Vagina (tissue), 2 donors: ENCODE measurements around the gene COL27A1. TPM values are rescaled to one million over a fixed set of nuclear protein-coding genes. Genes with fewer than 3 reads are reported as not detected.
A peak's percentile ranks its signal among the peaks of the same experiment; 100 is the strongest.

ENCODE experiments used
- DNase-seq, 2 donors: peaks; one replicate each; pipeline ENCODE4 v3.0.0-alpha.2; 2017; ENCODE audit errors: extremely low spot score in 2 of 2
- H3K27ac ChIP-seq: fragments of 200-600 bp; sonication (generic); one replicate; pipeline ENCODE4 v1.5.1; 2019
- H3K27me3 ChIP-seq: fragments of 200-600 bp; sonication (generic); one replicate; pipeline ENCODE4 v1.5.1; 2019
- H3K36me3 ChIP-seq, 2 donors: fragments of 200-600 bp; sonication (generic); one replicate each; pipeline ENCODE4 v1.5.1; 2017 to 2019
- H3K4me1 ChIP-seq: fragments of 200-600 bp; sonication (generic); one replicate; pipeline ENCODE4 v1.5.1; 2019
- H3K4me3 ChIP-seq, 2 donors: fragments of 200-600 bp; sonication (generic); 1 replicate in 1 of 2; 2 replicates in 1 of 2; pipeline ENCODE4 v1.5.1; 2016 to 2019
- H3K9me3 ChIP-seq: fragments of 200-600 bp; sonication (generic); one replicate; pipeline ENCODE4 v1.5.1; 2019
- POLR2A ChIP-seq, 2 donors: fragments of 450-650 bp; IDR thresholded peaks; one replicate each; pipeline ENCODE4 v1.6.1; 2017; ENCODE audit warnings: antibody characterized with exemption in 2 of 2, mild to moderate bottlenecking in 2 of 2, moderate library complexity in 2 of 2
- POLR2AphosphoS5 ChIP-seq, 2 donors: sonication (generic); formaldehyde crosslinking; IDR thresholded peaks; one replicate each; pipeline ENCODE4 v1.9.0; 2017; ENCODE audit warnings: antibody characterized with exemption in 2 of 2, mild to moderate bottlenecking in 2 of 2, low read depth in 1 of 2; ENCODE audit not compliant: insufficient read depth in 1 of 2
- intact Hi-C: fragments of 100-400 bp; cut with DNase I; formaldehyde crosslinking; loops from one replicate; pipeline ENCODE4 v1.15.1; 2023
- total RNA-seq: library from RNA; depleted of rRNA; stranded (reverse); fragments of >200 nt; gene quantifications from one replicate; pipeline ENCODE4 v1.2.3, GENCODE V29; 2016
- TF ChIP-seq, protein P1 (sequence below), 3 experiments: fragments of 450-650 bp in 2 of 3; fragments of 200-600 bp in 1 of 3; sonication (generic) in 1 of 3; IDR thresholded peaks; one replicate each; pipeline ENCODE4 v1.5.1; 2017 to 2019; ENCODE audit warnings: antibody characterized with exemption in 3 of 3, mild to moderate bottlenecking in 2 of 3, moderate library complexity in 2 of 3

COL27A1 gene
- total RNA-seq, 1 donor from 2014 or later: 17.2 TPM

DNA sequence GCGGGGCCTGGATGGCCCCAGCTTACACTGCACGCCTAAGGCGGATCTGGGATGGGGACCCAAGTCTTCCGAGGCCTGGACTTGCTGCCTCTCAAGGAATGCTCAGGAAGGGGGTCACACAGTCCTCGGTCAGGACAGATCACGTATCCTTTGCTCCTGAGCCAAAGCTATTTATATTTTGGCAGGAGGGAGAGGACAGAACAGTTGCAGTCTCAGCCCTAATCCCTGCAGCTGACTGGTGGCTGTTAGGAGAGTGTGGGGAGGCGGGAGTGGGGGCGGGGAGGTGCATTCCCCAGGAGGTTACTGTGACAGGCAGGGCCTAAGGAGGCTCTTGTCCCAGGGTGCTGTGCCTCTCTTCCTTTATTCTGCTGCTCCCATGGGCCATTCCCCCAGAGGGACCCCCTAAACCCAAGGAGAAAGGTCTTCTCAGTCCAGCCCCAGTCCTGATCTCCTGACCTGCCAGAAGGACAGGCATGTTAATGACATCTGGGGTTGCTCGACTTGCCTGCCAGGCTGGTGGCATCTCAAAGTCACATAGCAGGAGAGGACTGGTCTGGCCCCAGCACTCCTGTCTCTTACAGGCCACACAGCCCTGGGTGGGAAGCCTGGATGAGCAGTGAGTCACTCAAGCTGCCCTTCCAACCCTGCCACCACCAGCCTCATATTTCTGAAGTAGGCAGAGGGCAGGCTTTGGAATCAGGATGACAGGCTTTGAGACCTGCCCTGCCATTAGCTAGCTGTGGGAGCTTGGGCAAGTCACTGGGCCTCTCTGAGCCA lies 51.9 kb downstream of the COL27A1 start:
- no peaks in the 10 kb centered on the region for H3K36me3 ChIP-seq
- H3K4me3 ChIP-seq: no peak overlapping the region
- TF ChIP-seq, protein P1, sequence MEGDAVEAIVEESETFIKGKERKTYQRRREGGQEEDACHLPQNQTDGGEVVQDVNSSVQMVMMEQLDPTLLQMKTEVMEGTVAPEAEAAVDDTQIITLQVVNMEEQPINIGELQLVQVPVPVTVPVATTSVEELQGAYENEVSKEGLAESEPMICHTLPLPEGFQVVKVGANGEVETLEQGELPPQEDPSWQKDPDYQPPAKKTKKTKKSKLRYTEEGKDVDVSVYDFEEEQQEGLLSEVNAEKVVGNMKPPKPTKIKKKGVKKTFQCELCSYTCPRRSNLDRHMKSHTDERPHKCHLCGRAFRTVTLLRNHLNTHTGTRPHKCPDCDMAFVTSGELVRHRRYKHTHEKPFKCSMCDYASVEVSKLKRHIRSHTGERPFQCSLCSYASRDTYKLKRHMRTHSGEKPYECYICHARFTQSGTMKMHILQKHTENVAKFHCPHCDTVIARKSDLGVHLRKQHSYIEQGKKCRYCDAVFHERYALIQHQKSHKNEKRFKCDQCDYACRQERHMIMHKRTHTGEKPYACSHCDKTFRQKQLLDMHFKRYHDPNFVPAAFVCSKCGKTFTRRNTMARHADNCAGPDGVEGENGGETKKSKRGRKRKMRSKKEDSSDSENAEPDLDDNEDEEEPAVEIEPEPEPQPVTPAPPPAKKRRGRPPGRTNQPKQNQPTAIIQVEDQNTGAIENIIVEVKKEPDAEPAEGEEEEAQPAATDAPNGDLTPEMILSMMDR (IDR thresholded peaks at IDR 0.05): no peak
- TF ChIP-seq POLR2AphosphoS5 (IDR thresholded peaks at IDR 0.05; ENCODE audit: insufficient read depth in 1 of 2, low read depth in 1 of 2): peak in 1 of 2 donors; percentile 36
- H3K27ac ChIP-seq: peak overlapping the region; percentile 85
- peaks cover 46% of the 10 kb centered on the region for H3K4me1 ChIP-seq
- H3K27me3 ChIP-seq: no peaks in the 10 kb centered on the region
- intact Hi-C loops: no loop called here
- no peak for DNase-seq
- no peaks in the 10 kb centered on the region for H3K9me3 ChIP-seq

DNA sequence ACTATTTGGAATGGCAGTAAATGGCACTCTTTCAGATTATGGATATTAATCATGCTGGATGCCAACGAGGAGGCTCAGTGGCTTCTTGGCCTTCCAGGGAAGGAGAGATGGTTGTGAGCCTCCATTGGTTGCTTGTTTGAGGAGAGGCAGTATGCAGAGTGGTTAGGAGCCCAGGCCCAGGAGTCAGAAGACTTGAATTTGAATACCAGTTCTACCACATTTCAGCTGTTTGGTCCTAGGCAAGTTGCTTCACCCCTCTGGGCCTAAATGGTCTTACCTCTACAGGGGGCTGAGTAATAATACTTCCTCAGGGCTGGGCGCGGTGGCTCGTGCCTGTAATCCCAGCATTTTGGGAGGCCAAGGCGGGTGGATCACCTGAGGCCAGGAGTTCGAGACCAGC lies 52.5 kb downstream of the COL27A1 start:
- Histone ChIP-seq H3K27ac (peak overlapping the region; percentile 85), H3K36me3 (no peaks in the 10 kb centered on the region), H3K27me3 (no peaks in the 10 kb centered on the region), H3K4me1 (peaks cover 46% of the 10 kb centered on the region), H3K4me3 (no peak overlapping the region), H3K9me3 (no peaks in the 10 kb centered on the region)
- intact Hi-C loops: no loop called here
- TF ChIP-seq POLR2A (IDR thresholded peaks at IDR 0.05): no peak
- TF ChIP-seq, protein P1 (IDR thresholded peaks at IDR 0.05): no peak
- TF ChIP-seq POLR2AphosphoS5 (IDR thresholded peaks at IDR 0.05; ENCODE audit: insufficient read depth in 1 of 2, low read depth in 1 of 2): no peak
- DNase-seq: no peak

DNA sequence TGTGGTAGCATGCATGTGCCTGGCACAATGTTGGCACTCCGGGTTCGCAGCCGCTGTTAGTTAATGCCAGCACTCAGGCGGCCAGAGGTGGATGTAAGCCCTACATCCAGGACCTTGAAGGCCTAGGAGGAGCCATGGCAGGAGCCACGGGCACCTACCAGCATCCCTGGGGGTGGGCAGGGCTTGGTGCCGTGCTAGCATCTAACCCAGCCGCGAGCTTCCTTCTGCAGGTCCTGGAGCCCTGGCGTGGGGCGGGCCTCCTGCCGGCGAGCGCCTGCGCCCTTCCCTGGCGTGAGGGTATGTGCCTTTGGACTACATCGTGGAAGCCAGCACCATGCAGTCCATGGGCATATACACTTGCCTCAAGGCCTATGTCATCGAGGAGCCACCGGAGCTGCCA lies 53.8 kb downstream of the COL27A1 start:
- H3K27me3 ChIP-seq: no peaks in the 10 kb centered on the region
- H3K36me3 ChIP-seq: no peaks in the 10 kb centered on the region

DNA sequence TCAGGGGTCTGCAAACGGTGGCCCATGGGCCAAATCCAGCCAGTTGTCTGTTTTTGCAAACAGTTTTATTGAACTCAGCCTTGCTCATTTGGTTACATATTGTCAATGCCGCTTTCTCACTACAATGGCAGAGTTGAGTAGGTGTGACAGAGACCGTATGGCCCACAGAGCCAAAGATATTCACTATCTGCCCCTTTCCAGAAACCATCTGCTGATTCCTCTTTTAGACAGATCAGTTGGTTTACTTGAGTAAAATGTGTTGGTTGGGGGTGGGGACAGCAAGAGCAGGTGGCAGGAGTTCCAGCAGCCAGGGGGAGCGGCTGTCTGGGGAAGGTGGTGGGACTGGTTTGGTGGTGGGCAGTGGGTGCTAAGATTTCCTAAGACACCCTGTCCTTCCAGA lies 54.8 kb downstream of the COL27A1 start:
- Histone ChIP-seq H3K4me3 (no peak overlapping the region), H3K36me3 (no peaks in the 10 kb centered on the region), H3K27ac (no peak overlapping the region), H3K4me1 (peaks cover 53% of the 10 kb centered on the region), H3K9me3 (no peaks in the 10 kb centered on the region), H3K27me3 (no peaks in the 10 kb centered on the region)
- DNase-seq: no peak
- intact Hi-C loops: no loop called here
- TF ChIP-seq, protein P1 (IDR thresholded peaks at IDR 0.05): no peak
- TF ChIP-seq POLR2AphosphoS5 (IDR thresholded peaks at IDR 0.05; ENCODE audit: insufficient read depth in 1 of 2, low read depth in 1 of 2) (no peak), POLR2A (IDR thresholded peaks at IDR 0.05) (no peak)

More for the DNA sequence above, 53.8 kb downstream of the COL27A1 start:
- no peak for DNase-seq
- Histone ChIP-seq H3K27ac (peak overlapping the region; percentile 34), H3K4me1 (peaks cover 48% of the 10 kb centered on the region), H3K9me3 (no peaks in the 10 kb centered on the region), H3K4me3 (no peak overlapping the region)
- intact Hi-C loops: no loop called here
- no peak for TF ChIP-seq POLR2AphosphoS5 (IDR thresholded peaks at IDR 0.05; ENCODE audit: insufficient read depth in 1 of 2, low read depth in 1 of 2)
- TF ChIP-seq, protein P1 (IDR thresholded peaks at IDR 0.05): no peak
- TF ChIP-seq POLR2A (IDR thresholded peaks at IDR 0.05): no peak

DNA sequence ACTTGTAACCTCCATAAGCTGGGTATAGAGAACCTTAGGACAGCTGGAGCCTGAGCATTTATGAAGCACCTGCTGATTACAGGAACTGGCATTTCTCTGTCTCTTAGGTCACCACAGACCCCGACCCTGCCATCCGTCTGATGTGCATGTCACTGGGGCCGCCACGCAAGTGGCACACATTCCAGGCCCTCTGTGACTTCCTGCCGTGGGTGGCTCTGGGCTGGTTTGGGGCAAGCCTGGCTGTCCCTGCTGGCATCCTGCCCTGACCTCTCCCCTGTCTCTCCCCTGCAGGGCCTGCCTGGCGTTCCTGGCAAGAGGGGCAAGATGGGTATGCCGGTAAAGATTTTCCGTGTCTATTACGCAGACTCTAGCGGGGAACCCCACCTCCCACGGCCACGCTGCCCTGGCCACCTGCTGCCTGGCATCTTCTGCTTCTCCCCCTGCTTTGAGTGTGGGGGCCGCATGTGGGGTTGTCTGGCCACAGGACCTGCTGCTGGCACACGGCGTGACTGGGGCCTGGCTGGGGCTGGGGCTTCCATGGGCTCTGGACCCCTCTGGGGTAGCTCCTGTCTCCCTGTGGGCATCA lies 55.4 kb downstream of the COL27A1 start:
- TF ChIP-seq POLR2AphosphoS5 (IDR thresholded peaks at IDR 0.05; ENCODE audit: insufficient read depth in 1 of 2, low read depth in 1 of 2): no peak
- TF ChIP-seq POLR2A (IDR thresholded peaks at IDR 0.05): no peak
- TF ChIP-seq, protein P1 (IDR thresholded peaks at IDR 0.05): no peak

More for the DNA sequence above, 55.4 kb downstream of the COL27A1 start:
- Histone ChIP-seq H3K4me3 (no peak overlapping the region), H3K27me3 (no peaks in the 10 kb centered on the region), H3K4me1 (peaks cover 53% of the 10 kb centered on the region), H3K9me3 (no peaks in the 10 kb centered on the region), H3K27ac (no peak overlapping the region), H3K36me3 (no peaks in the 10 kb centered on the region)
- DNase-seq: no peak
- intact Hi-C loops: no loop called here
